Erythroblast (primary cell): ENCODE results near the gene TACSTD2.
"Not testable (repeated sequence)": the region's sequence is repeated elsewhere in the genome, so short reads cannot be mapped to it uniquely, and the experiment has no call there.

Experiments
- DNase-seq, 2 experiments: peaks; one replicate each; lab custom pipeline; 2025; lab: John Stamatoyannopoulos, UW
- GATA1 ChIP-seq: IDR thresholded peaks from 2 replicates; pipeline ENCODE4 v1.6.1; 2011; ENCODE audit warnings: low read depth, mild to moderate bottlenecking, control low read depth, low read length, moderate library complexity
- POLR2A ChIP-seq: IDR thresholded peaks from 2 replicates; pipeline ENCODE4 v1.6.1; 2011; ENCODE audit warnings: mild to moderate bottlenecking, low read length

Gene TACSTD2

GRCh38 chr1:58576727-58577653 lies at the start of gene TACSTD2:
Gene TACSTD2, minus strand, starts transcription at chr1:58577252. Its CDS starts 96 bp downstream, at chr1:58577156.
- TF ChIP-seq POLR2A (no peak), GATA1 (no peak)
- DNase-seq = peak in 1 of 2 experiments; percentile 26

GRCh38 chr1:58626293-58626692 lies 49.2 kb upstream of the TACSTD2 start:
- DNase-seq = no peak
- TF ChIP-seq POLR2A = no peak
- no peak for TF ChIP-seq GATA1

GRCh38 chr1:58623259-58623658 lies 46.2 kb upstream of the TACSTD2 start:
- not testable (repeated sequence) for DNase-seq

- no peak for TF ChIP-seq GATA1
- no peak for TF ChIP-seq POLR2A
- no peak for DNase-seq
Measured at GRCh38 chr1:58622571-58622970, 45.5 kb upstream of the TACSTD2 start.

- TF ChIP-seq POLR2A (no peak), GATA1 (no peak)
- DNase-seq = no peak
Measured at GRCh38 chr1:58621391-58621790, 44.3 kb upstream of the TACSTD2 start.

- no peak for DNase-seq
- no peak for TF ChIP-seq POLR2A
- no peak for TF ChIP-seq GATA1
Measured at GRCh38 chr1:58620926-58621325, 43.9 kb upstream of the TACSTD2 start.

- TF ChIP-seq POLR2A (no peak), GATA1 (no peak)
- no peak for DNase-seq
Measured at GRCh38 chr1:58620259-58620658, 43.2 kb upstream of the TACSTD2 start.

GRCh38 chr1:58619286-58620054 lies 42.4 kb upstream of the TACSTD2 start:
- TF ChIP-seq POLR2A = no peak
- no peak for TF ChIP-seq GATA1
- no peak for DNase-seq

- TF ChIP-seq GATA1 = no peak
- TF ChIP-seq POLR2A = no peak
- DNase-seq = no peak
Measured at GRCh38 chr1:58618303-58618702, 41.3 kb upstream of the TACSTD2 start.

- TF ChIP-seq GATA1 = no peak
- no peak for TF ChIP-seq POLR2A
- no peak for DNase-seq
Measured at GRCh38 chr1:58611861-58612385, 34.9 kb upstream of the TACSTD2 start.

- TF ChIP-seq GATA1 (no peak), POLR2A (no peak)
- no peak for DNase-seq
Measured at GRCh38 chr1:58608945-58609344, 31.9 kb upstream of the TACSTD2 start.

GRCh38 chr1:58608297-58608696 lies 31.2 kb upstream of the TACSTD2 start:
- no peak for DNase-seq
- TF ChIP-seq POLR2A (no peak), GATA1 (no peak)

- TF ChIP-seq POLR2A (no peak), GATA1 (no peak)
- DNase-seq = no peak
Measured at GRCh38 chr1:58607391-58607790, 30.3 kb upstream of the TACSTD2 start.

GRCh38 chr1:58601921-58602320 lies 24.9 kb upstream of the TACSTD2 start:
- not testable (repeated sequence) for DNase-seq

- DNase-seq = no peak
- no peak for TF ChIP-seq POLR2A
- no peak for TF ChIP-seq GATA1
Measured at GRCh38 chr1:58597996-58598395, 20.9 kb upstream of the TACSTD2 start.
